Loucy (cell line): Measurements from ENCODE around the gene SETX.

Source experiments
- H2AFZ ChIP-seq: fragments of 200-600 bp; sonication (generic); 2 replicates; pipeline ENCODE4 v1.6.0; 2016; ENCODE audit warnings: antibody characterized with exemption, mild to moderate bottlenecking, low read length, moderate library complexity
- H3F3A ChIP-seq: fragments of 200-600 bp; 2 replicates; pipeline ENCODE4 v1.6.0; 2016; ENCODE audit warnings: antibody characterized with exemption, low read depth, mild to moderate bottlenecking
- H3K27me3 ChIP-seq: fragments of 200-600 bp; sonication (generic); 2 replicates; pipeline ENCODE4 v1.6.1; 2014; ENCODE audit warnings: low read length, mild to moderate bottlenecking; ENCODE audit not compliant: insufficient read depth, poor library complexity, severe bottlenecking
- H3K36me3 ChIP-seq: fragments of 200-600 bp; sonication (generic); 2 replicates; pipeline ENCODE4 v1.6.1; 2016; ENCODE audit warnings: low read length; ENCODE audit not compliant: insufficient read depth
- H3K4me1 ChIP-seq: fragments of 200-600 bp; sonication (generic); 2 replicates; pipeline ENCODE4 v1.5.1; 2014; ENCODE audit warnings: low read length, mild to moderate bottlenecking; ENCODE audit not compliant: insufficient read depth, poor library complexity, severe bottlenecking
- H3K4me2 ChIP-seq: fragments of 200-600 bp; sonication (generic); 2 replicates; pipeline ENCODE4 v1.6.0; 2014; ENCODE audit warnings: antibody characterized with exemption, low read length, low read depth, mild to moderate bottlenecking; ENCODE audit not compliant: poor library complexity, severe bottlenecking
- H3K4me3 ChIP-seq: fragments of 200-600 bp; sonication (generic); 2 replicates; pipeline ENCODE4 v1.5.1; 2014; ENCODE audit warnings: low read length, mild to moderate bottlenecking, mixed read lengths; ENCODE audit not compliant: poor library complexity, severe bottlenecking
- H3K79me2 ChIP-seq: fragments of 200-600 bp; sonication (generic); 2 replicates; pipeline ENCODE4 v1.6.1; 2014; ENCODE audit warnings: low read length; ENCODE audit not compliant: insufficient read depth
- H3K9ac ChIP-seq: fragments of 200-600 bp; sonication (generic); 2 replicates; pipeline ENCODE4 v1.6.0; 2014; ENCODE audit warnings: mild to moderate bottlenecking, low read depth, low read length, moderate library complexity; ENCODE audit not compliant: poor library complexity, severe bottlenecking
- H3K9me2 ChIP-seq: fragments of 200-600 bp; sonication (generic); replicated peaks from 2 replicates; pipeline ENCODE4 v1.6.1; 2016; ENCODE audit warnings: low read depth, low read length, mixed read lengths
- H3K9me3 ChIP-seq: fragments of 200-600 bp; sonication (generic); 2 replicates; pipeline ENCODE4 v1.6.1; 2014; ENCODE audit warnings: mild to moderate bottlenecking, antibody characterized with exemption, low read length, low read depth; ENCODE audit not compliant: insufficient read depth
- H4K20me1 ChIP-seq: fragments of 200-600 bp; sonication (generic); 2 replicates; pipeline ENCODE4 v1.6.0; 2014; ENCODE audit warnings: antibody characterized with exemption, low read length, mild to moderate bottlenecking; ENCODE audit not compliant: insufficient read depth, poor library complexity, severe bottlenecking
- EZH2phosphoT487 ChIP-seq: fragments of 200-600 bp; IDR thresholded peaks from 2 replicates; pipeline ENCODE4 v1.6.1; 2018; ENCODE audit warnings: antibody characterized with exemption, mild to moderate bottlenecking, moderate library complexity, borderline replicate concordance
- TF ChIP-seq, protein P1 (sequence below): fragments of 200-600 bp; sonication (generic); conservative IDR thresholded peaks from 2 replicates; pipeline ENCODE4 v1.5.1; 2014; ENCODE audit warnings: mild to moderate bottlenecking, antibody characterized with exemption, low read length

The SETX gene

GRCh38 chr9:132230605-132231004 is 124.2 kb downstream of the SETX start:
- H3K9ac ChIP-seq, result no peak overlapping the region
- no peaks in the 10 kb centered on the region for H3F3A ChIP-seq
- H3K27me3 ChIP-seq, result no peaks in the 10 kb centered on the region
- TF ChIP-seq EZH2phosphoT487, result no peak
- TF ChIP-seq, protein P1, sequence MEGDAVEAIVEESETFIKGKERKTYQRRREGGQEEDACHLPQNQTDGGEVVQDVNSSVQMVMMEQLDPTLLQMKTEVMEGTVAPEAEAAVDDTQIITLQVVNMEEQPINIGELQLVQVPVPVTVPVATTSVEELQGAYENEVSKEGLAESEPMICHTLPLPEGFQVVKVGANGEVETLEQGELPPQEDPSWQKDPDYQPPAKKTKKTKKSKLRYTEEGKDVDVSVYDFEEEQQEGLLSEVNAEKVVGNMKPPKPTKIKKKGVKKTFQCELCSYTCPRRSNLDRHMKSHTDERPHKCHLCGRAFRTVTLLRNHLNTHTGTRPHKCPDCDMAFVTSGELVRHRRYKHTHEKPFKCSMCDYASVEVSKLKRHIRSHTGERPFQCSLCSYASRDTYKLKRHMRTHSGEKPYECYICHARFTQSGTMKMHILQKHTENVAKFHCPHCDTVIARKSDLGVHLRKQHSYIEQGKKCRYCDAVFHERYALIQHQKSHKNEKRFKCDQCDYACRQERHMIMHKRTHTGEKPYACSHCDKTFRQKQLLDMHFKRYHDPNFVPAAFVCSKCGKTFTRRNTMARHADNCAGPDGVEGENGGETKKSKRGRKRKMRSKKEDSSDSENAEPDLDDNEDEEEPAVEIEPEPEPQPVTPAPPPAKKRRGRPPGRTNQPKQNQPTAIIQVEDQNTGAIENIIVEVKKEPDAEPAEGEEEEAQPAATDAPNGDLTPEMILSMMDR, result no peak
- H3K4me1 ChIP-seq, result no peaks in the 10 kb centered on the region
- no peaks in the 10 kb centered on the region for H3K9me2 ChIP-seq
- peaks cover 42% of the 10 kb centered on the region; the same call in 1 of the 2 replicates for H3K36me3 ChIP-seq
- H3K4me2 ChIP-seq, result no peak overlapping the region
- no peaks in the 10 kb centered on the region for H3K9me3 ChIP-seq
- H2AFZ ChIP-seq, result no peak overlapping the region
- no peaks in the 10 kb centered on the region for H4K20me1 ChIP-seq
- H3K79me2 ChIP-seq, result no peaks in the 10 kb centered on the region
- no peak overlapping the region for H3K4me3 ChIP-seq

DNA sequence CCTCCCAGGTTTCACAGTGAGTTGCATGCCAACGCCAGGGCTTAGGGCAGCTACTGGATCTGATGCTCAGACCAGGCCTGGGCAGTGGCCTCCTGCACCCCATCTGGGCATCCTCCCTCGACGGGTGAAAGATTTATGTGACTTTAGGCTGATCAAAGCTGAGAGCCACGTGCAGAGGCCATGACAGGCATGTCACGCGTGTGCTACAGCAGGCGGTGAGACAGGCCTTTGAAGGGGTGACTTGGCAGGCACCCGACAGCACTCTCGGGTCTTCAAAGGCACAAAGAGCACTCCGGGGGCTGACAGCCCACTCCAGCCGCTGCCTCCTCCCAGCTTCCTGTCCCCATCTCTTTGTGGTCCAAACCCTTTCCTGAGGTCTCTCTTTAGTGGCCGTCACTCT is 126.7 kb downstream of the SETX start:
- Histone ChIP-seq H3K4me2 (no peak overlapping the region), H3K36me3 (peaks cover 42% of the 10 kb centered on the region; the same call in 1 of the 2 replicates), H3K9me2 (no peaks in the 10 kb centered on the region), H3K79me2 (no peaks in the 10 kb centered on the region), H3K27me3 (no peaks in the 10 kb centered on the region), H3K4me3 (no peak overlapping the region), H3K4me1 (no peaks in the 10 kb centered on the region), H3K9ac (no peak overlapping the region), H2AFZ (no peak overlapping the region), H3K9me3 (no peaks in the 10 kb centered on the region), H3F3A (no peaks in the 10 kb centered on the region), H4K20me1 (no peaks in the 10 kb centered on the region)
- no peak for TF ChIP-seq EZH2phosphoT487
- TF ChIP-seq, protein P1, result no peak

GRCh38 chr9:132226571-132227430 is 128.0 kb downstream of the SETX start:
- H2AFZ ChIP-seq, result no peak overlapping the region
- no peak overlapping the region for H3K9ac ChIP-seq
- no peaks in the 10 kb centered on the region for H3F3A ChIP-seq
- no peaks in the 10 kb centered on the region for H3K4me1 ChIP-seq
- no peak overlapping the region for H3K4me3 ChIP-seq
- TF ChIP-seq, protein P1, result no peak
- H3K9me3 ChIP-seq, result no peaks in the 10 kb centered on the region
- no peaks in the 10 kb centered on the region; the same call in 1 of the 2 replicates for H3K79me2 ChIP-seq
- peaks cover 42% of the 10 kb centered on the region; the same call in 1 of the 2 replicates for H3K36me3 ChIP-seq
- no peaks in the 10 kb centered on the region for H3K9me2 ChIP-seq
- no peaks in the 10 kb centered on the region for H4K20me1 ChIP-seq
- no peak overlapping the region for H3K4me2 ChIP-seq
- no peaks in the 10 kb centered on the region for H3K27me3 ChIP-seq
